ENCODE results near the gene SCTR. TPM values are rescaled to one million over a fixed set of nuclear protein-coding genes. Genes with fewer than 3 reads are reported as not detected.

The SCTR gene
- total RNA-seq, 1 donor from 2014 or later, result 33.1 TPM

- no peak for DNase-seq (ENCODE audit: low spot score, unreplicated experiment)
- H3K9me3 Mint-ChIP-seq (ENCODE audit: low read depth), result no peaks in the 10 kb centered on the region
- peaks cover 5% of the 10 kb centered on the region for H3K4me1 Mint-ChIP-seq (ENCODE audit: low read depth)
- peaks cover 8% of the 10 kb centered on the region for H3K36me3 Mint-ChIP-seq (ENCODE audit: insufficient read depth)
- H3K27me3 Mint-ChIP-seq, result peaks cover 30% of the 10 kb centered on the region
- H3K4me3 Mint-ChIP-seq (ENCODE audit: low read depth), result no peak overlapping the region
- TF ChIP-seq CTCF (IDR thresholded peaks at IDR 0.05; ENCODE audit: unreplicated experiment), result no peak
- no peak overlapping the region for H3K27ac Mint-ChIP-seq
Measured at GRCh38 chr2:119451336-119452050, 72.8 kb downstream of the SCTR start.

- TF ChIP-seq CTCF (IDR thresholded peaks at IDR 0.05; ENCODE audit: unreplicated experiment), result no peak
- H3K4me3 Mint-ChIP-seq (ENCODE audit: low read depth), result no peak overlapping the region
- no peak overlapping the region for H3K27ac Mint-ChIP-seq
- H3K36me3 Mint-ChIP-seq (ENCODE audit: insufficient read depth), result peaks cover 8% of the 10 kb centered on the region
- peaks cover 19% of the 10 kb centered on the region for H3K27me3 Mint-ChIP-seq
- DNase-seq (ENCODE audit: low spot score, unreplicated experiment), result no peak
- no peaks in the 10 kb centered on the region for H3K9me3 Mint-ChIP-seq (ENCODE audit: low read depth)
- H3K4me1 Mint-ChIP-seq (ENCODE audit: low read depth), result no peaks in the 10 kb centered on the region
Measured at GRCh38 chr2:119449521-119449920, 74.8 kb downstream of the SCTR start.

GRCh38 chr2:119448427-119449141, 75.7 kb downstream of the SCTR start:
- Mint-ChIP-seq H3K9me3 (ENCODE audit: low read depth) (no peaks in the 10 kb centered on the region), H3K4me1 (ENCODE audit: low read depth) (no peaks in the 10 kb centered on the region), H3K36me3 (ENCODE audit: insufficient read depth) (peaks cover 9% of the 10 kb centered on the region), H3K4me3 (ENCODE audit: low read depth) (no peak overlapping the region), H3K27me3 (peaks cover 16% of the 10 kb centered on the region), H3K27ac (no peak overlapping the region)
- no peak for DNase-seq (ENCODE audit: low spot score, unreplicated experiment)
- TF ChIP-seq CTCF (IDR thresholded peaks at IDR 0.05; ENCODE audit: unreplicated experiment), result no peak

- no peak for TF ChIP-seq CTCF (IDR thresholded peaks at IDR 0.05; ENCODE audit: unreplicated experiment)
- DNase-seq (ENCODE audit: low spot score, unreplicated experiment), result no peak
- no peak overlapping the region for H3K4me3 Mint-ChIP-seq (ENCODE audit: low read depth)
- H3K9me3 Mint-ChIP-seq (ENCODE audit: low read depth), result no peaks in the 10 kb centered on the region
- H3K27ac Mint-ChIP-seq, result no peak overlapping the region
- H3K36me3 Mint-ChIP-seq (ENCODE audit: insufficient read depth), result peaks cover 9% of the 10 kb centered on the region
- H3K4me1 Mint-ChIP-seq (ENCODE audit: low read depth), result no peaks in the 10 kb centered on the region
- H3K27me3 Mint-ChIP-seq, result peaks cover 8% of the 10 kb centered on the region
Measured at GRCh38 chr2:119446037-119446436, 78.2 kb downstream of the SCTR start.

- Mint-ChIP-seq H3K9me3 (ENCODE audit: low read depth) (no peaks in the 10 kb centered on the region), H3K36me3 (ENCODE audit: insufficient read depth) (peaks cover 4% of the 10 kb centered on the region), H3K4me3 (ENCODE audit: low read depth) (no peak overlapping the region), H3K27me3 (no peaks in the 10 kb centered on the region), H3K4me1 (ENCODE audit: low read depth) (peaks cover 10% of the 10 kb centered on the region), H3K27ac (no peak overlapping the region)
- TF ChIP-seq CTCF (IDR thresholded peaks at IDR 0.05; ENCODE audit: unreplicated experiment), result no peak
- DNase-seq (ENCODE audit: low spot score, unreplicated experiment), result no peak
Measured at GRCh38 chr2:119442850-119443249, 81.4 kb downstream of the SCTR start.

Measured in progenitor cell of endocrine pancreas (in vitro differentiated cells).